ENCODE data around the gene RASGRF1. TPM values are rescaled to one million over a fixed set of nuclear protein-coding genes. Genes with fewer than 3 reads are reported as not detected.

The RASGRF1 gene
- total and polyA plus RNA-seq, 8 donors, result 0.10 to 3.8 (median 1.2) TPM; not detected in 4

GRCh38 chr15:78944202-78944625 lies 146.4 kb downstream of the RASGRF1 start:
- H3K9me3 ChIP-seq, result no peaks in the 10 kb centered on the region
- TF ChIP-seq EP300 (IDR thresholded peaks at IDR 0.05) (no peak), CTCF (IDR thresholded peaks at IDR 0.05) (no peak), POLR2AphosphoS5 (IDR thresholded peaks at IDR 0.05) (no peak), POLR2A (IDR thresholded peaks at IDR 0.05) (no peak)

GRCh38 chr15:78943692-78944091 lies 146.9 kb downstream of the RASGRF1 start:
- peak in 1 of 2 donors; percentile 76 for DNase-seq
- Histone ChIP-seq H3K9me3 (no peaks in the 10 kb centered on the region), H3K27me3 (no peaks in the 10 kb centered on the region), H3K4me3 (peak overlapping the region; percentile 55 to 71 (median 68)), H3K27ac (peak overlapping the region; percentile 77 to 88 (median 79)), H3K36me3 (no peaks in the 10 kb centered on the region), H3K4me1 (peaks cover 0 to 54% (median 24%) of the 10 kb centered on the region in 4 donors)
- intact Hi-C loops (cut with DNase I; ENCODE audit: low total_unique reads), result no loop called here
- WGBS, 5 donors, result 30 to 48% (median 42%) methylated on average over 7 of the region's 7 CpGs
- no peak for TF ChIP-seq POLR2A (IDR thresholded peaks at IDR 0.05)

More at GRCh38 chr15:78944202-78944625, 146.4 kb downstream of the RASGRF1 start:
- H3K36me3 ChIP-seq, result no peaks in the 10 kb centered on the region
- peak; percentile 38 to 50 for DNase-seq
- no peaks in the 10 kb centered on the region for H3K27me3 ChIP-seq
- WGBS, 5 donors, result 13 to 35% (median 15%) methylated on average over 10 to 12 of the region's 12 CpGs
- peak overlapping the region; percentile 77 to 88 (median 79) for H3K27ac ChIP-seq
- H3K4me3 ChIP-seq, result peak overlapping the region; percentile 55 to 71 (median 68)
- peaks cover 0 to 54% (median 28%) of the 10 kb centered on the region in 4 donors for H3K4me1 ChIP-seq
- intact Hi-C loops (cut with DNase I; ENCODE audit: low total_unique reads), result no loop called here

- H3K27ac ChIP-seq, result peak overlapping the region in 3 of 5 donors; percentile 25 to 78 (median 40)
- peaks cover 0 to 54% (median 24%) of the 10 kb centered on the region in 4 donors for H3K4me1 ChIP-seq
- H3K4me3 ChIP-seq, result peak overlapping the region in 1 of 4 donors; percentile 67
- TF ChIP-seq EP300 (IDR thresholded peaks at IDR 0.05) (no peak), POLR2AphosphoS5 (IDR thresholded peaks at IDR 0.05) (no peak), POLR2A (IDR thresholded peaks at IDR 0.05) (no peak), CTCF (IDR thresholded peaks at IDR 0.05) (no peak)
- WGBS, 5 donors, result 75 to 85% (median 79%) methylated on average over 4 of the region's 4 CpGs
- no peak for DNase-seq
- no peaks in the 10 kb centered on the region for H3K9me3 ChIP-seq
- no peaks in the 10 kb centered on the region for H3K27me3 ChIP-seq
- H3K36me3 ChIP-seq, result no peaks in the 10 kb centered on the region
- intact Hi-C loops (cut with DNase I; ENCODE audit: low total_unique reads), result no loop called here
These were observed 147.8 kb downstream of the RASGRF1 start for GRCh38 chr15:78942741-78943140.

- Histone ChIP-seq H3K27ac (peak overlapping the region in 4 of 5 donors; percentile 49 to 83 (median 64)), H3K9me3 (no peaks in the 10 kb centered on the region), H3K4me3 (no peak overlapping the region), H3K36me3 (peaks cover 0 to 36% (median 35%) of the 10 kb centered on the region in 4 donors), H3K4me1 (peaks cover 6 to 54% (median 15%) of the 10 kb centered on the region in 4 donors), H3K27me3 (no peaks in the 10 kb centered on the region)
- TF ChIP-seq EP300 (IDR thresholded peaks at IDR 0.05) (no peak), POLR2A (IDR thresholded peaks at IDR 0.05) (no peak), POLR2AphosphoS5 (IDR thresholded peaks at IDR 0.05) (no peak), CTCF (IDR thresholded peaks at IDR 0.05) (no peak)
- no peak for DNase-seq
- intact Hi-C loops (cut with DNase I; ENCODE audit: low total_unique reads), result no loop called here
- WGBS, 5 donors, result 66 to 75% (median 72%) methylated on average over 6 of the region's 6 CpGs
These were observed 151.7 kb downstream of the RASGRF1 start for GRCh38 chr15:78938658-78939488.
